Nephron (organoid): ENCODE data around the gene MOV10L1.

Experiments used
- H3K27ac Mint-ChIP-seq, 3 experiments: 2 replicates each; pipeline ENCODE4 v1.8.0; 2020; ENCODE audit warnings: mixed read lengths in 3 of 3, mild to moderate bottlenecking in 2 of 3, moderate library complexity in 1 of 3
- H3K27me3 Mint-ChIP-seq: 2 replicates; pipeline ENCODE4 v1.8.0; 2021; ENCODE audit warnings: low read depth, mild to moderate bottlenecking, moderate library complexity, mixed read lengths
- H3K36me3 Mint-ChIP-seq: 2 replicates; pipeline ENCODE4 v1.8.0; 2020; ENCODE audit warnings: low read depth, mixed read lengths
- H3K4me1 Mint-ChIP-seq: 2 replicates; pipeline ENCODE4 v1.8.0; 2020; ENCODE audit warnings: mixed read lengths
- H3K4me3 Mint-ChIP-seq, 3 experiments: 2 replicates each; pipeline ENCODE4 v1.8.0; 2020; ENCODE audit warnings: mild to moderate bottlenecking in 3 of 3, mixed read lengths in 3 of 3, moderate library complexity in 2 of 3
- H3K9me3 Mint-ChIP-seq: 2 replicates; pipeline ENCODE4 v1.8.0; 2020; ENCODE audit warnings: mixed read lengths
- CTCF ChIP-seq, 3 experiments: fragments of 200-600 bp; sonication (generic); IDR thresholded peaks; one replicate each; pipeline ENCODE4 v1.5.0; 2021; ENCODE audit warnings: antibody characterized with exemption in 3 of 3; ENCODE audit not compliant: unreplicated experiment in 3 of 3

MOV10L1 gene

GRCh38 chr22:50205781-50206569 is 116.2 kb downstream of the MOV10L1 start:
- Mint-ChIP-seq H3K27me3 (peaks cover 7% of the 10 kb centered on the region), H3K9me3 (no peaks in the 10 kb centered on the region), H3K4me3 (peak overlapping the region in 1 of 3 experiments; percentile 23), H3K27ac (no peak overlapping the region), H3K36me3 (peaks cover 36% of the 10 kb centered on the region), H3K4me1 (peaks cover 30% of the 10 kb centered on the region)
- no peak for TF ChIP-seq CTCF (IDR thresholded peaks at IDR 0.05; ENCODE audit: unreplicated experiment in 3 of 3)

DNA sequence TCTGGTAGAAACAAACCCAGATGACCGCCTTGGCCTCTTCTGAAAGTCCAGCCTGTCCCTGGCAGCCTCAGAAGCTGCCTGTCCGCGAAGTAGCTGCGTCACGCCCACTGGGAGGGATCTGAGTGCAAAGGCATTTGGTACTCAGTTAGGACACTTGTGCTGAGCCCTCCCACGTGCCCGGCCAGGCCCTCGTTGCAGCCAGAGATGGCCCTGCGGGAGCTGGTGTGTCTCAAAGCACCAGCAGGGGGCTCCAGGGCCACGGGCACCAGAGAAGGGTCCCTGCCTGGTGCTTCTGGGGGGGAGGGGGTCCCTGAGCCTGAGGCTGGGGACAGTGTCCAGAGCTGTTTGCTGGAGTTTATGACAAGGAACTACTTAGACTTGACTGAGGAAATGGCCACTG is 116.8 kb downstream of the MOV10L1 start:
- Mint-ChIP-seq H3K36me3 (peaks cover 41% of the 10 kb centered on the region), H3K4me1 (peaks cover 30% of the 10 kb centered on the region), H3K27me3 (peaks cover 7% of the 10 kb centered on the region), H3K4me3 (peak overlapping the region in 1 of 3 experiments; percentile 23), H3K27ac (no peak overlapping the region), H3K9me3 (no peaks in the 10 kb centered on the region)
- peak; percentile 42 to 62 (median 45) for TF ChIP-seq CTCF (IDR thresholded peaks at IDR 0.05; ENCODE audit: unreplicated experiment in 3 of 3)

GRCh38 chr22:50207383-50208140 is 117.8 kb downstream of the MOV10L1 start:
- H3K27ac Mint-ChIP-seq, result no peak overlapping the region
- no peak for TF ChIP-seq CTCF (IDR thresholded peaks at IDR 0.05; ENCODE audit: unreplicated experiment in 3 of 3)
- no peak overlapping the region for H3K4me3 Mint-ChIP-seq
- no peaks in the 10 kb centered on the region for H3K9me3 Mint-ChIP-seq
- H3K27me3 Mint-ChIP-seq, result peaks cover 3% of the 10 kb centered on the region
- H3K36me3 Mint-ChIP-seq, result peaks cover 46% of the 10 kb centered on the region
- H3K4me1 Mint-ChIP-seq, result peaks cover 22% of the 10 kb centered on the region

DNA sequence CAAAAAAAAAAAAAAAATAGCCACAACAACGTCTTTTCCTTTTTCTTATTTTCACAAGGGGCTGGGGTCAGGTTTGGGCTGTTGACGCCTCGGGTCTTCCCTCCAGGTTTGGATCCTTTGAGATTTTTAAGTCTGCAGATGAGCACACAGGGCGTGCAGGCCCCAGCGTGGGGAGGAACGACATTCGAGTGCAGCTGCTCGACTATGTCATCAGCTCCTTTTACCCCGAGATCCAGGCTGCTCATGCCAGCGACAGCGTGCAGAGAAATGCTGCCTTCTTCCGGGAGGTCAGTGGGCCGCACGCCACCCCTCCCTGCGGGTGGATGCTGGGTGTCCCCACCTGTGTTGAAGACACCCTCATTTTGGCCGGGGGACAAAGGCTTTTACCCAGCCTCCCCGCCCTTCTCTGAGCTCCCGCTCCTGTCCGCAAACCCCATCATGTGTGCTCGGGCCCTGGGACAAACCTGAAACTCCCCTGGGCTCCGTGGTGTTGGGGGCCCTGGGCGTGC is 118.7 kb downstream of the MOV10L1 start:
- Mint-ChIP-seq H3K27me3 (no peaks in the 10 kb centered on the region), H3K27ac (peak overlapping the region in 1 of 3 experiments; percentile 54), H3K4me3 (no peak overlapping the region), H3K9me3 (no peaks in the 10 kb centered on the region), H3K36me3 (peaks cover 48% of the 10 kb centered on the region), H3K4me1 (peaks cover 21% of the 10 kb centered on the region)
- TF ChIP-seq CTCF (IDR thresholded peaks at IDR 0.05; ENCODE audit: unreplicated experiment in 3 of 3), result no peak

GRCh38 chr22:50208939-50209892 is 119.4 kb downstream of the MOV10L1 start:
- Mint-ChIP-seq H3K27me3 (no peaks in the 10 kb centered on the region), H3K4me3 (no peak overlapping the region)

More at GRCh38 chr22:50208939-50209892, 119.4 kb downstream of the MOV10L1 start:
- H3K9me3 Mint-ChIP-seq, result no peaks in the 10 kb centered on the region
- TF ChIP-seq CTCF (IDR thresholded peaks at IDR 0.05; ENCODE audit: unreplicated experiment in 3 of 3), result no peak
- peaks cover 21% of the 10 kb centered on the region for H3K4me1 Mint-ChIP-seq
- H3K36me3 Mint-ChIP-seq, result peaks cover 49% of the 10 kb centered on the region
- peak overlapping the region in 1 of 3 experiments; percentile 58 for H3K27ac Mint-ChIP-seq
